Fibroblast of pulmonary artery (primary cell): Measurements from ENCODE around the gene SPACDR.
A peak's percentile ranks its signal among the peaks of the same experiment; 100 is the strongest.

Source experiments
- DNase-seq: peaks from one replicate; pipeline ENCODE4 v3.0.0-alpha.2; 2010; ENCODE audit warnings: low read depth
- H3K4me3 ChIP-seq: replicated peaks from 2 replicates; pipeline ENCODE4 v1.5.1; 2011; ENCODE audit warnings: low read depth, mild to moderate bottlenecking, control low read depth, low read length, moderate library complexity
- CTCF ChIP-seq: IDR thresholded peaks from 2 replicates; pipeline ENCODE4 v1.5.1; 2011; ENCODE audit warnings: mild to moderate bottlenecking, control low read depth, low read length, inconsistent platforms; ENCODE audit errors: missing control alignments

SPACDR gene

GRCh38 chr7:100437150-100438100, 26.6 kb downstream of the SPACDR start:
- H3K4me3 ChIP-seq = no peak overlapping the region
- no peak for TF ChIP-seq CTCF
- DNase-seq = no peak

- H3K4me3 ChIP-seq = peak overlapping the region; percentile 80
- DNase-seq = peak; percentile 24
- no peak for TF ChIP-seq CTCF
Measured at GRCh38 chr7:100435401-100436304, 28.4 kb downstream of the SPACDR start.

- DNase-seq = no peak
- peak overlapping the region; percentile 80 for H3K4me3 ChIP-seq
- no peak for TF ChIP-seq CTCF
Measured at GRCh38 chr7:100434297-100435144, 29.5 kb downstream of the SPACDR start.

- no peak for TF ChIP-seq CTCF
- DNase-seq = no peak
- no peak overlapping the region for H3K4me3 ChIP-seq
Measured at GRCh38 chr7:100433592-100434296, 30.3 kb downstream of the SPACDR start.

- TF ChIP-seq CTCF = no peak
- no peak for DNase-seq
- no peak overlapping the region for H3K4me3 ChIP-seq
Measured at GRCh38 chr7:100433276-100433591, 30.8 kb downstream of the SPACDR start.

- H3K4me3 ChIP-seq = peak overlapping the region; percentile 10
- no peak for DNase-seq
- no peak for TF ChIP-seq CTCF
Measured at GRCh38 chr7:100432621-100433275, 31.3 kb downstream of the SPACDR start.
